ENCODE measurements around the gene CHDH. TPM values are rescaled to one million over a fixed set of nuclear protein-coding genes. Genes with fewer than 3 reads are reported as not detected.

Gene CHDH
- total and polyA plus RNA-seq, 4 donors = 3.2 to 10.2 (median 6.7) TPM

DNA sequence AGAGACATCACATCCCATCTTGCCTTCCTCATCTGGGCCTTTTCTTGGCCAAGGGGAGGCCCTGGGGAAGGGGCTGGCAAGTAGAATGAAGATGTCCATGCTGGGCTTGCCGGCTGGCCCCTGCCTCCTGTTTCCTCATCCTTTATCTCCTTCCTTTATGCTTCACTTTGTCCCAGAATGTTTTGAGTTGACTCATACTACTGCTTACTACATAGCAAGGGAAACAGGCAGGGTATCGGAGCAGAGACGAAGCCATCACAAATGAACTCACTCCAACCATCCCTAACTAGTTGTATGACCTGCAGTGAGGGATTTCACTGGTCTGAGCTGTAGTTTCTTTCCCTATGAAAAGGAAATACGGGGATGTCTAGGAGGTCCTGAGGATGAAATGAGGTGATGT, 66.0 kb downstream of the CHDH start:
- WGBS (ENCODE audit: insufficient coverage) = 83% methylated on average over 2 of the region's 4 CpGs

DNA sequence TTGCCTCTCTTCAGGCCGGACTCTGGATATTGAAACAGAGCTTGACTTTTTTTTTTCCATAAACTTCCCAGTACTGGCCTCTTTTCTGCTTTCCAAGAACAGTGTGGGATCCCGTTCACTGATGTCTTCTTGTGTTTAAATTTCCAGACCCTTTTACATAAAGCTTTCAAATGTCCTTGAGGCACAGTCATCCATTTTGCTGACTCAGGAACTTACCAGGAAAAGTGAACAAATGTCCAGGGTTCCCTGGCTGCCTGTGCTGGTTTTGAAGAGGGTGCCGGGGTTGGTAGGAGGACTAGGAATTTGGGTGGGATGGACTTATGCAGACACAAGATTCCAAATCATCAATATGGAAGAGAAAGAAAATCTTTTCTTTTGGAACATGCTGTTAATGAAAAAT, 68.1 kb downstream of the CHDH start:
- Histone ChIP-seq H3K4me3 (ENCODE audit: low read depth, low read length) (no peak overlapping the region), H3K4me1 (ENCODE audit: control insufficient read depth, insufficient read depth, low read length) (peaks cover 3% of the 10 kb centered on the region), H3K9me3 (ENCODE audit: control insufficient read depth, insufficient read depth, low read length) (no peaks in the 10 kb centered on the region), H3K27ac (ENCODE audit: low read depth, low read length) (no peak overlapping the region), H3K27me3 (ENCODE audit: control insufficient read depth, insufficient read depth, low read length) (no peaks in the 10 kb centered on the region), H3K36me3 (ENCODE audit: control insufficient read depth, insufficient read depth, low read length) (peaks cover 7% of the 10 kb centered on the region)
- no peak for DNase-seq (ENCODE audit: low read depth in 4 of 6, low spot score in 6 of 6)
- 100% methylated on average over 1 of the region's 3 CpGs for WGBS (ENCODE audit: insufficient coverage)

More for the DNA sequence above, 66.0 kb downstream of the CHDH start:
- no peak for DNase-seq (ENCODE audit: low read depth in 4 of 6, low spot score in 6 of 6)
- Histone ChIP-seq H3K4me3 (ENCODE audit: low read depth, low read length) (no peak overlapping the region), H3K4me1 (ENCODE audit: control insufficient read depth, insufficient read depth, low read length) (no peaks in the 10 kb centered on the region), H3K9me3 (ENCODE audit: control insufficient read depth, insufficient read depth, low read length) (no peaks in the 10 kb centered on the region), H3K27me3 (ENCODE audit: control insufficient read depth, insufficient read depth, low read length) (no peaks in the 10 kb centered on the region), H3K27ac (ENCODE audit: low read depth, low read length) (no peak overlapping the region), H3K36me3 (ENCODE audit: control insufficient read depth, insufficient read depth, low read length) (peaks cover 13% of the 10 kb centered on the region)

GRCh38 chr3:53777468-53777867, 68.8 kb downstream of the CHDH start:
- H3K27ac ChIP-seq (ENCODE audit: low read depth, low read length) = no peak overlapping the region
- H3K9me3 ChIP-seq (ENCODE audit: control insufficient read depth, insufficient read depth, low read length) = no peaks in the 10 kb centered on the region
- H3K36me3 ChIP-seq (ENCODE audit: control insufficient read depth, insufficient read depth, low read length) = peaks cover 5% of the 10 kb centered on the region
- H3K27me3 ChIP-seq (ENCODE audit: control insufficient read depth, insufficient read depth, low read length) = no peaks in the 10 kb centered on the region
- no peak overlapping the region for H3K4me3 ChIP-seq (ENCODE audit: low read depth, low read length)
- no peak for DNase-seq (ENCODE audit: low read depth in 4 of 6, low spot score in 6 of 6)
- WGBS (ENCODE audit: insufficient coverage) = 83% methylated on average over 8 of the region's 8 CpGs
- peaks cover 10% of the 10 kb centered on the region for H3K4me1 ChIP-seq (ENCODE audit: control insufficient read depth, insufficient read depth, low read length)

DNA sequence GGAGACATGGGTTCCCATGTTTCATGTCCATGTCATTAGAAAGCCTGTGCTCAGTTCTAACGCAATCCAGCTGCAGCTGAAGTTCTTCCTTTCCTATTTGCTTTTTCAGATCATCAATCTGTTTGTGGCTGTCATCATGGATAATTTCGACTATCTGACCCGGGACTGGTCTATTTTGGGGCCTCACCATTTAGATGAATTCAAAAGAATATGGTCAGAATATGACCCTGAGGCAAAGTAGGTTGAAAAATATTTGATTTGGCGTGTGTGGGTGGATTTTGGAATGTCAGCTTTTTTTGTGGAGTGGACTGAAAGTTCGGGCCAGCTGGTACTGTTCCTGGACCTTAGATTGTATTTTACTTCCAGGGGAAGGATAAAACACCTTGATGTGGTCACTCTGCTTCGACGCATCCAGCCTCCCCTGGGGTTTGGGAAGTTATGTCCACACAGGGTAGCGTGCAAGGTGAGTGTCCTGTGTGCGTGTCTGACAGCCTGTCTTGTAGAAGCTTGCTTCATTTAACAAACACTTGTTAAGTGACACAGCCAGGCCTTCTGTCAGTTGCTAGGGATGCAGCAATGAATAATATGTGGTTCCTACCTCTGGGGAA, 69.6 kb downstream of the CHDH start:
- DNase-seq (ENCODE audit: low read depth in 4 of 6, low spot score in 6 of 6) = no peak
- H3K36me3 ChIP-seq (ENCODE audit: control insufficient read depth, insufficient read depth, low read length) = peaks cover 5% of the 10 kb centered on the region
- H3K27ac ChIP-seq (ENCODE audit: low read depth, low read length) = no peak overlapping the region
- H3K27me3 ChIP-seq (ENCODE audit: control insufficient read depth, insufficient read depth, low read length) = no peaks in the 10 kb centered on the region
- no peak overlapping the region for H3K4me3 ChIP-seq (ENCODE audit: low read depth, low read length)
- H3K9me3 ChIP-seq (ENCODE audit: control insufficient read depth, insufficient read depth, low read length) = no peaks in the 10 kb centered on the region
- 84% methylated on average over 7 of the region's 9 CpGs for WGBS (ENCODE audit: insufficient coverage)
- H3K4me1 ChIP-seq (ENCODE audit: control insufficient read depth, insufficient read depth, low read length) = peaks cover 10% of the 10 kb centered on the region

GRCh38 chr3:53775834-53776251, 70.4 kb downstream of the CHDH start:
- no peak overlapping the region for H3K27ac ChIP-seq (ENCODE audit: low read depth, low read length)
- peaks cover 10% of the 10 kb centered on the region for H3K4me1 ChIP-seq (ENCODE audit: control insufficient read depth, insufficient read depth, low read length)
- H3K4me3 ChIP-seq (ENCODE audit: low read depth, low read length) = no peak overlapping the region
- 58% methylated on average over 3 of the region's 5 CpGs for WGBS (ENCODE audit: insufficient coverage)
- H3K27me3 ChIP-seq (ENCODE audit: control insufficient read depth, insufficient read depth, low read length) = no peaks in the 10 kb centered on the region
- H3K9me3 ChIP-seq (ENCODE audit: control insufficient read depth, insufficient read depth, low read length) = no peaks in the 10 kb centered on the region
- peaks cover 6% of the 10 kb centered on the region for H3K36me3 ChIP-seq (ENCODE audit: control insufficient read depth, insufficient read depth, low read length)
- no peak for DNase-seq (ENCODE audit: low read depth in 4 of 6, low spot score in 6 of 6)

DNA sequence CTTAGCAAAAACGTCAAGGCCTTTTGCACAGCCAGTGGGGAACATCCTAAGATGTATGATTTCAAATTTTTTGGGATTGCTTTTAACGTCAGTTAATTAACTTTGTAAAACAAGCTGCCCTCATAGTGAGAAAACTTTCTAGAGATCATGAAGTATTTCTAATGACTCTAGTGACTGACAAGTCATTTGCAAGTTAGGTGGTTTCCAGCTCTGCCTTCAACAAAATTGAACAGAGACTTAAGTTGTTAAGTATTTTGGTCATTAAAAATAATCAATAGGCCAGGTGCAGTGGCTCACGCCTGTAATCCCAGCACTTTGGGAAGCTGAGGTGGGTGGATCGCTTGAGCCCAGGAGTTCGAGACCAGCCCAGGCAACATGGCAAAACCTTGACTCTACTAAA, 71.2 kb downstream of the CHDH start:
- Histone ChIP-seq H3K4me1 (ENCODE audit: control insufficient read depth, insufficient read depth, low read length) (peaks cover 10% of the 10 kb centered on the region), H3K4me3 (ENCODE audit: low read depth, low read length) (no peak overlapping the region), H3K27ac (ENCODE audit: low read depth, low read length) (no peak overlapping the region), H3K27me3 (ENCODE audit: control insufficient read depth, insufficient read depth, low read length) (no peaks in the 10 kb centered on the region), H3K36me3 (ENCODE audit: control insufficient read depth, insufficient read depth, low read length) (peaks cover 8% of the 10 kb centered on the region), H3K9me3 (ENCODE audit: control insufficient read depth, insufficient read depth, low read length) (no peaks in the 10 kb centered on the region)
- DNase-seq (ENCODE audit: low read depth in 4 of 6, low spot score in 6 of 6) = no peak
- WGBS (ENCODE audit: insufficient coverage) = 95% methylated on average over 4 of the region's 5 CpGs

DNA sequence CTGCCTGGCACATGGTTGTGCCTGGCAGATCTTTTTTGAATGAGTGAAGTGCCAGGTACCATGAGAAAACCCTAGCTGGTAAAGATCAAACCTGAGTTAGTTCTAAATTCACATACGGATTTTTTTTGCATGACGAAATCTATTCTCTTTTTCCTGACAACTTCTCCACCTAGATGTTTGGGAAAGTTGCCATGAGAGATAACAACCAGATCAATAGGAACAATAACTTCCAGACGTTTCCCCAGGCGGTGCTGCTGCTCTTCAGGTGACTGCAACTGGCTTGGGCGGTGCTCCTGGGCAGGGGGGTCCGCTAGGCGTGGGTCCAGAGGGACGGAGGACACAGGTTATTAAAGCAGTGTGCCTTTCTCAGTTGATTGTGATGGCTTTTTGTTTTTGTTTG, 71.8 kb downstream of the CHDH start:
- peaks cover 13% of the 10 kb centered on the region for H3K4me1 ChIP-seq (ENCODE audit: control insufficient read depth, insufficient read depth, low read length)
- peaks cover 9% of the 10 kb centered on the region for H3K36me3 ChIP-seq (ENCODE audit: control insufficient read depth, insufficient read depth, low read length)
- 40% methylated on average over 1 of the region's 8 CpGs for WGBS (ENCODE audit: insufficient coverage)
- DNase-seq (ENCODE audit: low read depth in 4 of 6, low spot score in 6 of 6) = no peak
- H3K4me3 ChIP-seq (ENCODE audit: low read depth, low read length) = no peak overlapping the region
- H3K27me3 ChIP-seq (ENCODE audit: control insufficient read depth, insufficient read depth, low read length) = no peaks in the 10 kb centered on the region
- no peaks in the 10 kb centered on the region for H3K9me3 ChIP-seq (ENCODE audit: control insufficient read depth, insufficient read depth, low read length)
- no peak overlapping the region for H3K27ac ChIP-seq (ENCODE audit: low read depth, low read length)

DNA sequence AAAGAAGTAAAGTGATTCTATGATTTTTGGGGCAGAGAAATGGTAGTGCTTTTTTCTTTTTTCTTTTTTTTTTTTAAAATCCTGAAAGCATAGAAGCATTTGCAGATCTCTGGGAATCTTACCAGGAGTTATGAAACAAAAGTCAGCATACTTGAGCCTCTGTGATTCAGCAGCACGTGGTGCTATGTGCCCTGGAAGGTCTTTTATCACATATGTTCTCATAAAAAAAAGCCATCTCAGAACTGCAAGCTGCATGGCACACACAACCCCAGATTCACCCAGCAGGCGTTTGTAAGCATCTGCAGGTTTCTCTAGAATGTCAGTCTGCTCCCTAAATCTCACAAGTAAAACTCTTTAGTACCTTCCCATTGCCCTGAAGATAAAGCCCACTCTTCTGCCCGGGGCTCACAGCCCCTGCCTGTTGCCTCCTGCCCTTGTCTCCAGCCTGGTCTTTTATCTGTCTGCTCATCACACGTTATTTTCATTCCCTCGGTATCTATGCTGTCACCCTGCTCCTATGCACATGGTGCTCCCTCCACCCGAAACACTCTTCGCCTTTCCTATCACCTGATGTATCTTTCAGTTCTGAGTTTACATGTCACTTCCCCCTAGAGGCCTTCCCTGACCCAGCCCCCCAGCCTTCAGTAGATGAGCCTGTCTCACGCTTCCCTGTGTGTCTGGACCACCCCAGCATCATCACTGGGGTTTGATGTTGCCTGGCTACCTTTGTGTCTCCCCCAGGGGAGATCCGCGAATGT, 72.4 kb downstream of the CHDH start:
- H3K27me3 ChIP-seq (ENCODE audit: control insufficient read depth, insufficient read depth, low read length) = no peaks in the 10 kb centered on the region
- DNase-seq (ENCODE audit: low read depth in 4 of 6, low spot score in 6 of 6) = peak in 2 of 6 donors; percentile 31 to 49
- H3K4me1 ChIP-seq (ENCODE audit: control insufficient read depth, insufficient read depth, low read length) = peaks cover 19% of the 10 kb centered on the region
- WGBS (ENCODE audit: insufficient coverage) = 69% methylated on average over 10 of the region's 10 CpGs
- no peak overlapping the region for H3K4me3 ChIP-seq (ENCODE audit: low read depth, low read length)
- peaks cover 15% of the 10 kb centered on the region for H3K36me3 ChIP-seq (ENCODE audit: control insufficient read depth, insufficient read depth, low read length)
- H3K27ac ChIP-seq (ENCODE audit: low read depth, low read length) = no peak overlapping the region
- H3K9me3 ChIP-seq (ENCODE audit: control insufficient read depth, insufficient read depth, low read length) = no peaks in the 10 kb centered on the region

DNA sequence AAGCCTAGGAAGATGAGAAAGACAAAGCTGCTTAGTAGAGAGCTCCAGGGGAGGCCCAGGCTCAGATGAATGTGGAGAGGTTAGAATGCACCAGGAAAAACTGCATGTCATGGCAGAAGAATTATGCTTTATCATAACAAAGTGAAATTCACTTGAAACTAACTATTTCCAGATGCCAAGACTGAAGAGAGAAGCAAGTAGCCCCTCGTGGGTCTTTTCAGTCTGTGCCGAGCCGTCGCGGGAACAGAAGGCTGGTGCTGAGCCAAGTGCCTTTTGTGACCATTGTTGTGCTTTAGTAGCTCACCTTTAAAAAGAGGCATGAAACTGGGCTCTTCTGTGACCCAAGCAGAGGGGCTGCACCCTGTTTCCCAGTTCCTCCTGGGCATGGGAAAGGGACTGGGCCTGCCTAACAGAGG, 73.2 kb downstream of the CHDH start:
- peaks cover 15% of the 10 kb centered on the region for H3K36me3 ChIP-seq (ENCODE audit: control insufficient read depth, insufficient read depth, low read length)
- WGBS (ENCODE audit: insufficient coverage) = 18% methylated on average over 5 of the region's 5 CpGs
- no peaks in the 10 kb centered on the region for H3K9me3 ChIP-seq (ENCODE audit: control insufficient read depth, insufficient read depth, low read length)
- DNase-seq (ENCODE audit: low read depth in 4 of 6, low spot score in 6 of 6) = peak in 1 of 6 donors; percentile 65
- no peak overlapping the region for H3K4me3 ChIP-seq (ENCODE audit: low read depth, low read length)
- no peaks in the 10 kb centered on the region for H3K27me3 ChIP-seq (ENCODE audit: control insufficient read depth, insufficient read depth, low read length)
- H3K27ac ChIP-seq (ENCODE audit: low read depth, low read length) = no peak overlapping the region
- H3K4me1 ChIP-seq (ENCODE audit: control insufficient read depth, insufficient read depth, low read length) = peaks cover 20% of the 10 kb centered on the region

GRCh38 chr3:53772562-53772961, 73.7 kb downstream of the CHDH start:
- 48% methylated on average over 14 of the region's 14 CpGs for WGBS (ENCODE audit: insufficient coverage)
- Histone ChIP-seq H3K9me3 (ENCODE audit: control insufficient read depth, insufficient read depth, low read length) (no peaks in the 10 kb centered on the region), H3K27me3 (ENCODE audit: control insufficient read depth, insufficient read depth, low read length) (no peaks in the 10 kb centered on the region), H3K4me3 (ENCODE audit: low read depth, low read length) (no peak overlapping the region), H3K4me1 (ENCODE audit: control insufficient read depth, insufficient read depth, low read length) (peaks cover 20% of the 10 kb centered on the region), H3K36me3 (ENCODE audit: control insufficient read depth, insufficient read depth, low read length) (peaks cover 15% of the 10 kb centered on the region), H3K27ac (ENCODE audit: low read depth, low read length) (no peak overlapping the region)
- no peak for DNase-seq (ENCODE audit: low read depth in 4 of 6, low spot score in 6 of 6)
